ENCODE data around the gene RNF150. TPM values are rescaled to one million over a fixed set of nuclear protein-coding genes. Genes with fewer than 3 reads are reported as not detected.

RNF150 gene
- total and polyA plus RNA-seq, 2 of the 8 experiments (the other 6 are each of a cell fraction or from before 2014, with no cell fraction given), result 3.4 to 4.8 TPM

- no peak for TF ChIP-seq JUN (IDR thresholded peaks at IDR 0.05; ENCODE audit: low read depth, low read length)
- no peak for TF ChIP-seq NRF1 (IDR thresholded peaks at IDR 0.05; ENCODE audit: low read depth, low read length)
- TF ChIP-seq SP1 (IDR thresholded peaks at IDR 0.05; ENCODE audit: low read depth, low read length), result no peak
- TF ChIP-seq RXRA (IDR thresholded peaks at IDR 0.05; ENCODE audit: insufficient read depth, low read depth, low read length), result no peak
- no peak for TF ChIP-seq BRCA1 (IDR thresholded peaks at IDR 0.05; ENCODE audit: low read depth, low read length)
Observed at GRCh38 chr4:140971077-140971792, 162.0 kb downstream of the RNF150 start (continued).

Data from H1 (cell line).